Stomach (tissue), 9 donors: ENCODE results near the gene ACVR1. TPM values are rescaled to one million over a fixed set of nuclear protein-coding genes. Genes with fewer than 3 reads are reported as not detected.

Experiments
- DNase-seq, 2 donors: peaks; one replicate each; pipeline versions ENCODE4 v3.0.0 to v3.0.0-alpha.2; 2013 to 2019
- H3K27ac ChIP-seq, 5 donors: fragments of 200-600 bp in 4 of 5; sonication (generic) in 4 of 5; one replicate each; pipeline ENCODE4 v1.5.1; 2013 to 2019; ENCODE audit warnings: mild to moderate bottlenecking in 1 of 5, moderate library complexity in 1 of 5
- H3K27me3 ChIP-seq, 3 donors: fragments of 200-600 bp; sonication (generic); one replicate each; pipeline ENCODE4 v1.5.1; 2017 to 2019; ENCODE audit warnings: mixed run types in 1 of 3
- H3K36me3 ChIP-seq, 4 donors: fragments of 200-600 bp; sonication (generic); 1 replicate in 3 of 4; 2 replicates in 1 of 4; pipeline ENCODE4 v1.5.1; 2016 to 2019
- H3K4me1 ChIP-seq, 4 donors: fragments of 200-600 bp; sonication (generic); one replicate each; pipeline ENCODE4 v1.5.1; 2016 to 2019
- H3K4me3 ChIP-seq, 4 donors: fragments of 200-600 bp; sonication (generic) in 3 of 4; one replicate each; pipeline ENCODE4 v1.5.1; 2016 to 2019; ENCODE audit warnings: mild to moderate bottlenecking in 1 of 4
- H3K9me3 ChIP-seq, 4 donors: fragments of 200-600 bp; sonication (generic); one replicate each; pipeline ENCODE4 v1.5.1; 2016 to 2019
- EP300 ChIP-seq: sonication (generic); formaldehyde crosslinking; IDR thresholded peaks from one replicate; pipeline ENCODE4 v1.6.1; 2017; ENCODE audit warnings: antibody characterized with exemption
- POLR2A ChIP-seq, 4 donors: fragments of 450-650 bp; IDR thresholded peaks; one replicate each; pipeline ENCODE4 v1.6.1; 2016; ENCODE audit warnings: antibody characterized with exemption in 4 of 4, control low read depth in 2 of 4, mild to moderate bottlenecking in 1 of 4, moderate library complexity in 1 of 4
- POLR2AphosphoS5 ChIP-seq, 3 donors: sonication (generic); formaldehyde crosslinking; IDR thresholded peaks; one replicate each; pipeline ENCODE4 v1.6.1; 2016; ENCODE audit warnings: antibody characterized with exemption in 3 of 3
- WGBS, 5 donors: extraction: QIAGEN DNeasy Blood & Tissue Kit in 3 of 5; methylation state at CpG; one replicate each; pipeline versions ENCODE4 v1.1.5 to v1.1.7; 2013 to 2018; 5-methylcytosine and 5-hydroxymethylcytosine counted together
- intact Hi-C: fragments of 100-400 bp; cut with DNase I; formaldehyde crosslinking; loops from one replicate; pipeline ENCODE4 v1.15.1; 2023; ENCODE audit warnings: low total_unique reads
- polyA plus RNA-seq, 3 donors: library from polyadenylated mRNA; stranded (reverse); fragments of 200-250 nt; gene quantifications; one replicate each; pipeline ENCODE4 v1.2.3, GENCODE V29; 2013
- total RNA-seq, 5 donors: library from RNA; depleted of rRNA; stranded (reverse); fragments of >200 nt; gene quantifications; one replicate each; pipeline versions ENCODE4 v1.1.0 to v1.2.3, GENCODE V29; 2014 to 2016
- TF ChIP-seq, protein P1 (sequence below), 7 experiments: fragments of 450-650 bp in 4 of 7; fragments of 200-600 bp in 3 of 7; sonication (generic) in 3 of 7; IDR thresholded peaks; one replicate each; pipeline ENCODE4 v1.5.1; 2016 to 2019; ENCODE audit warnings: antibody characterized with exemption in 7 of 7, control low read depth in 2 of 7, mild to moderate bottlenecking in 1 of 7
- donor health status: healthy with polysubstance abuse.
- donor health status: Bipolar disorder and iron deficiency.
- donor health status: healthy.

The ACVR1 gene
- total and polyA plus RNA-seq, 8 donors, result 2.3 to 32.1 (median 5.6) TPM

DNA sequence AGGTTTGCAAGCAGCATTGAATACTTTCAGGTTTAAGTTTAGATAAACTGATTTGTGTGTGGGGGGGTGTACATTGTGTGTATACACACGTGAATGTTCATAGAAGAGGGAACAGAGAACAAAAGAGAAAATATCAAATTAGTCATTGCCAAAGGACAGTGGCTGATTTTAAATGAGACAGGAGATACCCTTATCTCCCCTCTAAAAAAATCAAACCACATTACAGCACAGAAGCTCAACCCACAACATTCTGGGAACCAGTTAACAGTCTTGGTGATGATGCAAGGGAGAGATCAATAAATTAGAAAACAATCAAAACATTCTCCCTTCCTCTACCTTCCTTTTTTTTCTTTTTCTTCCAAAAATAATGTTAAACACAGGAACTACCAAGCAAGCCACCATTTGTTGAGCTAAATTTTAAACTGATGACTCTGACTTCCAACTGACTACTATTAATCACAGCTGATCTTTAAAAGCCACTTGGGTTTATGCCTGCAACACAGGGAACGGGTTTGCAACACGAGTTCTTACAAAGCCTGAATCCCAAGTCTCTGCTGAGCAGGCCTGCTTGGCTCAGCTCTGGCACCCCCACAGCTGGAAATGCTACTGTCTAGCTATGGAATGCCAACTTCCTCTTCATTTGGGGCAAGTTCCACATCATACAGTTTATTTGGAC, 128.3 kb downstream of the ACVR1 start:
- peak in 1 of 2 donors; percentile 29 for DNase-seq
- intact Hi-C loops, result no loop called here
- 34 to 47% (median 43%) methylated on average over 3 of the region's 3 CpGs for WGBS, 5 donors
- no peaks in the 10 kb centered on the region for H3K27me3 ChIP-seq
- H3K4me1 ChIP-seq, result peaks cover 0 to 14% (median 9%) of the 10 kb centered on the region in 4 donors
- no peaks in the 10 kb centered on the region for H3K9me3 ChIP-seq
- TF ChIP-seq, protein P1, sequence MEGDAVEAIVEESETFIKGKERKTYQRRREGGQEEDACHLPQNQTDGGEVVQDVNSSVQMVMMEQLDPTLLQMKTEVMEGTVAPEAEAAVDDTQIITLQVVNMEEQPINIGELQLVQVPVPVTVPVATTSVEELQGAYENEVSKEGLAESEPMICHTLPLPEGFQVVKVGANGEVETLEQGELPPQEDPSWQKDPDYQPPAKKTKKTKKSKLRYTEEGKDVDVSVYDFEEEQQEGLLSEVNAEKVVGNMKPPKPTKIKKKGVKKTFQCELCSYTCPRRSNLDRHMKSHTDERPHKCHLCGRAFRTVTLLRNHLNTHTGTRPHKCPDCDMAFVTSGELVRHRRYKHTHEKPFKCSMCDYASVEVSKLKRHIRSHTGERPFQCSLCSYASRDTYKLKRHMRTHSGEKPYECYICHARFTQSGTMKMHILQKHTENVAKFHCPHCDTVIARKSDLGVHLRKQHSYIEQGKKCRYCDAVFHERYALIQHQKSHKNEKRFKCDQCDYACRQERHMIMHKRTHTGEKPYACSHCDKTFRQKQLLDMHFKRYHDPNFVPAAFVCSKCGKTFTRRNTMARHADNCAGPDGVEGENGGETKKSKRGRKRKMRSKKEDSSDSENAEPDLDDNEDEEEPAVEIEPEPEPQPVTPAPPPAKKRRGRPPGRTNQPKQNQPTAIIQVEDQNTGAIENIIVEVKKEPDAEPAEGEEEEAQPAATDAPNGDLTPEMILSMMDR (IDR thresholded peaks at IDR 0.05), result no peak
- TF ChIP-seq EP300, result no peak
- no peak for TF ChIP-seq POLR2A (IDR thresholded peaks at IDR 0.05)
- H3K36me3 ChIP-seq, result peaks cover 0 to 50% (median 34%) of the 10 kb centered on the region in 4 donors
- no peak overlapping the region for H3K4me3 ChIP-seq
- H3K27ac ChIP-seq, result no peak overlapping the region

DNA sequence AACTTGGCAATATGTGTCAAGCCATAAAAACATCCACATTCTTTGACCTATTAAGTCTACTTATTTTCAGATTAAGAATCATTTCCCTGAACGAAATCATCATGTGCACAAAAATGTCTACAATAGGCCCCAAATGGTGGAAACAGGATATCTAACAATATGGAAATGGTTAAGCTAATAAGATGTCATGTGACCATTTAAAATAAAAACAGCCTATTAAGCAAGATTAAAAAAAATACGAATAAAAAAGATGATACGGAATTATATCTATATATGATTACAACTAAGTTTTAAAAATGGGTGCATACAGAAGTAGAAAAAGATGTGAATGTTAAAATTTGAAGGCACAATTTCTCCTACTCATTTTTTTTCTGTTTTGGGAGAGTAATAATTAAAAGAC, 128.8 kb downstream of the ACVR1 start:
- intact Hi-C loops, result no loop called here
- Histone ChIP-seq H3K36me3 (peaks cover 0 to 51% (median 38%) of the 10 kb centered on the region in 4 donors), H3K27ac (no peak overlapping the region), H3K9me3 (no peaks in the 10 kb centered on the region), H3K4me3 (no peak overlapping the region), H3K4me1 (peaks cover 0 to 14% (median 9%) of the 10 kb centered on the region in 4 donors), H3K27me3 (no peaks in the 10 kb centered on the region)
- no peak for TF ChIP-seq POLR2AphosphoS5 (IDR thresholded peaks at IDR 0.05)
- TF ChIP-seq, protein P1 (IDR thresholded peaks at IDR 0.05), result no peak
- TF ChIP-seq POLR2A (IDR thresholded peaks at IDR 0.05), result no peak
- TF ChIP-seq EP300, result no peak
- 88 to 92% (median 90%) methylated on average over 3 of the region's 3 CpGs for WGBS, 5 donors
- DNase-seq, result no peak

DNA sequence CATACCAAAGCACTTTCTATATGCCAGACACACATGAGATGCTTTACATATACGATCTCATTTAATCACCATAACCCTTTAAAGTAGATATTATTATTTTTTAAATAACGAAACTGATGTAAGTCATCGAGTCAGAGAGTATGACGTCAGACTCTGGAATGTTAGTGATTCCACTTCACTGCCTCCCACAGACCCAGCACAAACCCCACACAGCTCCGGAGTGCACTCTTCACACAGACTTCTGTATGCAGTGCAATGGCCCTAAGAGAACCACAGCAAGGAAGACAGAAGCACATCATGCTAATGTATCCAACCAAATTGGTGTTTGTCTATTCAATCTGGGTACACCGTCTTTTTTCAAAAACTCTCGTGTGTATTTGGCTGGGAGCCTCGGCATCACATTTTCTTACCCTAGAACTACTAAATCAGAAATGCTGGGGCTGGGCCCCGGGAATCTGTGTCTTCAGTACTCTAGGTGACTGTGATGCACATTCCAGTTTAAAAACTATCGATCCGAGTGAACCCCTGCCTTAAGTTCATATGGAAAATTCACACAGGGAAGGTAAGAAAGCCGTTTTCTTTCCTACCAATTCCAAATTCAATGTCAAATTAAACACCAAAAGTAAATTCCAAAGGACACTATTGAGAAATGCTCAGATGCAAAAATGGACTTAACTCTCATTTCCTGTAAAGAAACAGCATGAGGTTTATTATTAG, 129.7 kb downstream of the ACVR1 start:
- H3K9me3 ChIP-seq, result no peaks in the 10 kb centered on the region
- H3K36me3 ChIP-seq, result peaks cover 0 to 46% (median 35%) of the 10 kb centered on the region in 4 donors
- intact Hi-C loops, result no loop called here
- WGBS, 5 donors, result 93 to 97% (median 95%) methylated on average over 12 of the region's 12 CpGs
- H3K27ac ChIP-seq, result no peak overlapping the region
- peaks cover 0 to 14% (median 9%) of the 10 kb centered on the region in 4 donors for H3K4me1 ChIP-seq
- H3K27me3 ChIP-seq, result no peaks in the 10 kb centered on the region
- no peak for TF ChIP-seq POLR2A (IDR thresholded peaks at IDR 0.05)
- no peak for TF ChIP-seq POLR2AphosphoS5 (IDR thresholded peaks at IDR 0.05)
- no peak for TF ChIP-seq EP300
- TF ChIP-seq, protein P1 (IDR thresholded peaks at IDR 0.05), result no peak
- H3K4me3 ChIP-seq, result no peak overlapping the region
- DNase-seq, result no peak

DNA sequence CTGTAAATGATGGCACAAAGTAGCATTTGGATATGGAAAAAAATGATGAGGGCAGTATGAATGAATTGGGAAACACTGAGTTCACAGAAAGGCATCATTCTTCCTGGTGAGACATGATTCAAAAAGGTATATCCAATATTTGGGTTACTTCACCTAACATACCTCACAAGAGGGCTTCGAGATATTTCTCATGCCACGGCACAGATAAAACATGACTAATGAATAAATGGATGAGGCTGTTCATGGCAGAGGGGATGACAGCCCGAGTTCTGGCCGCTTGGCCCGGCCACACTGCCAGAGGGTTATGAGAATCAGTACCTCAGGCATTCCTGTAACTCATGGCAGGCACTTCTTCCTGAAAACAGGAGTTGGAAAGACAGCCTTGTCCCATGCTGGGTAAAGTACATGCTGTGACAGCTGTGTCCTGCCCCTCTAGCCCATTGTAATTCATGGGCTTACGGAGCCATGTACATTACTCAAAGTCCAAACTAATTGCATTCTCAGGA, 131.5 kb downstream of the ACVR1 start:
- peaks cover 0 to 30% (median 19%) of the 10 kb centered on the region in 4 donors for H3K36me3 ChIP-seq
- H3K4me3 ChIP-seq, result no peak overlapping the region
- TF ChIP-seq POLR2A (IDR thresholded peaks at IDR 0.05), result no peak
- no peak for TF ChIP-seq EP300
- TF ChIP-seq, protein P1 (IDR thresholded peaks at IDR 0.05), result no peak
- peaks cover 0 to 14% (median 9%) of the 10 kb centered on the region in 4 donors for H3K4me1 ChIP-seq
- no peaks in the 10 kb centered on the region for H3K27me3 ChIP-seq
- no peaks in the 10 kb centered on the region for H3K9me3 ChIP-seq
- H3K27ac ChIP-seq, result no peak overlapping the region
- intact Hi-C loops, result no loop called here
- 93 to 98% (median 96%) methylated on average over 6 of the region's 6 CpGs for WGBS, 5 donors
- no peak for DNase-seq
